ENCODE results near the gene G0S2. TPM values are rescaled to one million over a fixed set of nuclear protein-coding genes. Genes with fewer than 3 reads are reported as not detected.

G0S2 gene
- total and polyA plus RNA-seq, 4 donors = 9.6 to 347 (median 166) TPM

DNA sequence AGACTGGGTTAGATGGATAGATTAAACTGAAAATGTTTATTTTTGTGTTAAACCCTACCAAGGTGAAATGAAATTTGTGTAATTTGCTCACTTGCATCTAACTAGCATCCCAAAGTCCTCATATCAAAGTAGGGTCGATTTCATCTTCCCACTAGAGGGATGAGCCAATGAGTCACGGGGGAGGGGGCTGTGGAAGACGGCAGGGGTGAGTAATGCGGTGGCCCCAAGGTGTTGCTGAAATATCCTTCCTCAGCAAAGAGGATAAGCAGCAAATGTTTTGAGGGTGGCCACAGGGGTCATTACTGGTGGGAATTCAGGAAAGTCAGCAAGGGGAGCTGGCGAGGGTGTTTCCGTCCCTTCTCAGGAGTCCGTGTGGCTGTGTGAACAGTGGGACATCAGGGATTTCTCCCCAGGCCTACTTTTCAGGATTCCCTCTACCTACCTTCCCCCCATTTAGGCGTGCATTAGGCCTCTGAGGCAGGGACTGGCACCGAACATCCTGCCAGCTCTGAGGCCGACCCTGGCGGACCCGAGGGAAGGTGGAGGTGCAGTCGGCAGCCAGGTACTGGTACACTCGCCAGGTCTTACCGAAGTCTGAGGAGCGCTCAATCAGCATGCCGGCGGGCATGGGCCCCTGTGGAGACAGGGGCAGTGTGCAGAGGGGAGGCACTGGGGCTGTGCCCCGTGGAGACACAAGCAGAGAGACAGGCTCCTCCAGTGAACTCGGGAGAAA, 41.0 kb upstream of the G0S2 start:
- H3K9ac ChIP-seq (ENCODE audit: low read depth in 1 of 2, low read length in 2 of 2) = no peak overlapping the region
- peaks cover 0 to 4% (median 0%) of the 10 kb centered on the region in 4 donors for H3K4me1 ChIP-seq (ENCODE audit: control insufficient read depth in 4 of 4, insufficient read depth in 4 of 4, low read length in 3 of 4)
- WGBS = 90% methylated on average over 20 of the region's 20 CpGs
- no peaks in the 10 kb centered on the region for H3K27me3 ChIP-seq (ENCODE audit: control insufficient read depth in 4 of 4, insufficient read depth in 4 of 4, low read length in 3 of 4)
- no peaks in the 10 kb centered on the region for H3K36me3 ChIP-seq (ENCODE audit: control insufficient read depth in 4 of 4, insufficient read depth in 3 of 4, low read depth in 1 of 4, low read length in 3 of 4)
- DNase-seq (ENCODE audit: low spot score) = no peak
- H3K9me3 ChIP-seq (ENCODE audit: control insufficient read depth in 4 of 4, low read length in 3 of 4) = no peaks in the 10 kb centered on the region
- no peak overlapping the region for H3K27ac ChIP-seq (ENCODE audit: low read depth in 1 of 2, low read length in 2 of 2)
- TF ChIP-seq SP1 (IDR thresholded peaks at IDR 0.05) = no peak
- no peak overlapping the region for H3K4me3 ChIP-seq (ENCODE audit: low read depth in 1 of 3, low read length in 3 of 3)

DNA sequence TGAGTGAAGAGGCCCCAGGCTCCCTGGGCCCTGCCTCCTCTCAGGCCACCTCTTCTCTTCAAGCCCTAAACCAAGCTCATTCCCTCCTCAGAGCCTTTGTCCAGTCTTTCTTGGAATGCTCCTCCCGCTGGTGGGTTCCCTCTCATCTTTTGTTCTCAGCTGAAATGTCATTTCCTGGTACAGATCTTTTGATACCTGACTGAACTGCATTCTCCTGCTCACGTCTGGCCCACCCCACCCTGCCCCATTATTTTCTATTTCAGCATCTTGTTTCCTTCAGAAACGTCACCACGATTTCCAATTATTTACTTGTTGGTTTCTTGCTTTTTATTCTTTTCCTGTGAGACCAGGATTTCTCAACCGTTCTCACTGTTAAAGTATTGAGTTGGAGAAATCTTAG, 39.4 kb upstream of the G0S2 start:
- Histone ChIP-seq H3K4me3 (ENCODE audit: low read depth in 1 of 3, low read length in 3 of 3) (no peak overlapping the region), H3K27me3 (ENCODE audit: control insufficient read depth in 4 of 4, insufficient read depth in 4 of 4, low read length in 3 of 4) (no peaks in the 10 kb centered on the region), H3K27ac (ENCODE audit: low read depth in 1 of 2, low read length in 2 of 2) (no peak overlapping the region), H3K9ac (ENCODE audit: low read depth in 1 of 2, low read length in 2 of 2) (no peak overlapping the region), H3K4me1 (ENCODE audit: control insufficient read depth in 4 of 4, insufficient read depth in 4 of 4, low read length in 3 of 4) (peaks cover 0 to under 1% (median 0%) of the 10 kb centered on the region in 4 donors), H3K9me3 (ENCODE audit: control insufficient read depth in 4 of 4, low read length in 3 of 4) (no peaks in the 10 kb centered on the region), H3K36me3 (ENCODE audit: control insufficient read depth in 4 of 4, insufficient read depth in 3 of 4, low read depth in 1 of 4, low read length in 3 of 4) (no peaks in the 10 kb centered on the region)
- TF ChIP-seq, protein P1, sequence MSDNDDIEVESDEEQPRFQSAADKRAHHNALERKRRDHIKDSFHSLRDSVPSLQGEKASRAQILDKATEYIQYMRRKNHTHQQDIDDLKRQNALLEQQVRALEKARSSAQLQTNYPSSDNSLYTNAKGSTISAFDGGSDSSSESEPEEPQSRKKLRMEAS (IDR thresholded peaks at IDR 0.05) = no peak
- TF ChIP-seq ATF3 (IDR thresholded peaks at IDR 0.05) (no peak), HNF4A (conservative IDR thresholded peaks at IDR 0.05) (no peak)
- DNase-seq (ENCODE audit: low spot score) = no peak
- WGBS = 89% methylated on average over 5 of the region's 5 CpGs

GRCh38 chr1:209641832-209642172, 33.4 kb upstream of the G0S2 start:
- TF ChIP-seq RAD21 (IDR thresholded peaks at IDR 0.05) (peak in 1 of 2 donors; percentile 16), NR2F2 (IDR thresholded peaks at IDR 0.05) (peak; percentile 83), SP1 (IDR thresholded peaks at IDR 0.05) (peak; percentile 59), RXRA (IDR thresholded peaks at IDR 0.05) (peak; percentile 60), FOXA2 (IDR thresholded peaks at IDR 0.05) (no peak), FOXA1 (IDR thresholded peaks at IDR 0.05) (no peak), HNF4G (IDR thresholded peaks at IDR 0.05) (no peak)
- TF ChIP-seq, protein P1 (IDR thresholded peaks at IDR 0.05) = peak; percentile 19
- no peak for DNase-seq (ENCODE audit: low spot score)
- peaks cover 0 to 12% (median 10%) of the 10 kb centered on the region in 4 donors for H3K4me1 ChIP-seq (ENCODE audit: control insufficient read depth in 4 of 4, insufficient read depth in 4 of 4, low read length in 3 of 4)
- H3K27ac ChIP-seq (ENCODE audit: low read depth in 1 of 2, low read length in 2 of 2) = peak overlapping the region; percentile 34 to 49
- no peaks in the 10 kb centered on the region for H3K36me3 ChIP-seq (ENCODE audit: control insufficient read depth in 4 of 4, insufficient read depth in 3 of 4, low read depth in 1 of 4, low read length in 3 of 4)
- no peaks in the 10 kb centered on the region for H3K9me3 ChIP-seq (ENCODE audit: control insufficient read depth in 4 of 4, low read length in 3 of 4)
- 76% methylated on average over 5 of the region's 5 CpGs for WGBS
- no peak overlapping the region for H3K4me3 ChIP-seq (ENCODE audit: low read depth in 1 of 3, low read length in 3 of 3)
- no peak overlapping the region for H3K9ac ChIP-seq (ENCODE audit: low read depth in 1 of 2, low read length in 2 of 2)
- H3K27me3 ChIP-seq (ENCODE audit: control insufficient read depth in 4 of 4, insufficient read depth in 4 of 4, low read length in 3 of 4) = no peaks in the 10 kb centered on the region

GRCh38 chr1:209642816-209643215, 32.4 kb upstream of the G0S2 start:
- Histone ChIP-seq H3K27ac (ENCODE audit: low read depth in 1 of 2, low read length in 2 of 2) (peak overlapping the region; percentile 2 to 6), H3K36me3 (ENCODE audit: control insufficient read depth in 4 of 4, insufficient read depth in 3 of 4, low read depth in 1 of 4, low read length in 3 of 4) (no peaks in the 10 kb centered on the region), H3K27me3 (ENCODE audit: control insufficient read depth in 4 of 4, insufficient read depth in 4 of 4, low read length in 3 of 4) (no peaks in the 10 kb centered on the region), H3K9me3 (ENCODE audit: control insufficient read depth in 4 of 4, low read length in 3 of 4) (no peaks in the 10 kb centered on the region), H3K4me3 (ENCODE audit: low read depth in 1 of 3, low read length in 3 of 3) (no peak overlapping the region), H3K4me1 (ENCODE audit: control insufficient read depth in 4 of 4, insufficient read depth in 4 of 4, low read length in 3 of 4) (peaks cover 0 to 13% (median 11%) of the 10 kb centered on the region in 4 donors), H3K9ac (ENCODE audit: low read depth in 1 of 2, low read length in 2 of 2) (no peak overlapping the region)
- WGBS = 50% methylated on average over 3 of the region's 3 CpGs
- no peak for DNase-seq (ENCODE audit: low spot score)
- TF ChIP-seq SP1 (IDR thresholded peaks at IDR 0.05) (no peak), HNF4A (conservative IDR thresholded peaks at IDR 0.05) (no peak), GABPA (IDR thresholded peaks at IDR 0.05 in 1 of 2, conservative IDR thresholded peaks at IDR 0.05 in 1 of 2) (no peak), HNF4G (IDR thresholded peaks at IDR 0.05) (no peak), FOXA2 (IDR thresholded peaks at IDR 0.05) (no peak), TAF1 (conservative IDR thresholded peaks at IDR 0.05) (no peak), JUND (IDR thresholded peaks at IDR 0.05) (no peak), NR2F2 (IDR thresholded peaks at IDR 0.05) (no peak), ATF3 (IDR thresholded peaks at IDR 0.05) (no peak), FOXA1 (IDR thresholded peaks at IDR 0.05) (no peak)
- TF ChIP-seq, protein P2, sequence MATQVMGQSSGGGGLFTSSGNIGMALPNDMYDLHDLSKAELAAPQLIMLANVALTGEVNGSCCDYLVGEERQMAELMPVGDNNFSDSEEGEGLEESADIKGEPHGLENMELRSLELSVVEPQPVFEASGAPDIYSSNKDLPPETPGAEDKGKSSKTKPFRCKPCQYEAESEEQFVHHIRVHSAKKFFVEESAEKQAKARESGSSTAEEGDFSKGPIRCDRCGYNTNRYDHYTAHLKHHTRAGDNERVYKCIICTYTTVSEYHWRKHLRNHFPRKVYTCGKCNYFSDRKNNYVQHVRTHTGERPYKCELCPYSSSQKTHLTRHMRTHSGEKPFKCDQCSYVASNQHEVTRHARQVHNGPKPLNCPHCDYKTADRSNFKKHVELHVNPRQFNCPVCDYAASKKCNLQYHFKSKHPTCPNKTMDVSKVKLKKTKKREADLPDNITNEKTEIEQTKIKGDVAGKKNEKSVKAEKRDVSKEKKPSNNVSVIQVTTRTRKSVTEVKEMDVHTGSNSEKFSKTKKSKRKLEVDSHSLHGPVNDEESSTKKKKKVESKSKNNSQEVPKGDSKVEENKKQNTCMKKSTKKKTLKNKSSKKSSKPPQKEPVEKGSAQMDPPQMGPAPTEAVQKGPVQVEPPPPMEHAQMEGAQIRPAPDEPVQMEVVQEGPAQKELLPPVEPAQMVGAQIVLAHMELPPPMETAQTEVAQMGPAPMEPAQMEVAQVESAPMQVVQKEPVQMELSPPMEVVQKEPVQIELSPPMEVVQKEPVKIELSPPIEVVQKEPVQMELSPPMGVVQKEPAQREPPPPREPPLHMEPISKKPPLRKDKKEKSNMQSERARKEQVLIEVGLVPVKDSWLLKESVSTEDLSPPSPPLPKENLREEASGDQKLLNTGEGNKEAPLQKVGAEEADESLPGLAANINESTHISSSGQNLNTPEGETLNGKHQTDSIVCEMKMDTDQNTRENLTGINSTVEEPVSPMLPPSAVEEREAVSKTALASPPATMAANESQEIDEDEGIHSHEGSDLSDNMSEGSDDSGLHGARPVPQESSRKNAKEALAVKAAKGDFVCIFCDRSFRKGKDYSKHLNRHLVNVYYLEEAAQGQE (IDR thresholded peaks at IDR 0.05) = no peak
- TF ChIP-seq, protein P3, sequence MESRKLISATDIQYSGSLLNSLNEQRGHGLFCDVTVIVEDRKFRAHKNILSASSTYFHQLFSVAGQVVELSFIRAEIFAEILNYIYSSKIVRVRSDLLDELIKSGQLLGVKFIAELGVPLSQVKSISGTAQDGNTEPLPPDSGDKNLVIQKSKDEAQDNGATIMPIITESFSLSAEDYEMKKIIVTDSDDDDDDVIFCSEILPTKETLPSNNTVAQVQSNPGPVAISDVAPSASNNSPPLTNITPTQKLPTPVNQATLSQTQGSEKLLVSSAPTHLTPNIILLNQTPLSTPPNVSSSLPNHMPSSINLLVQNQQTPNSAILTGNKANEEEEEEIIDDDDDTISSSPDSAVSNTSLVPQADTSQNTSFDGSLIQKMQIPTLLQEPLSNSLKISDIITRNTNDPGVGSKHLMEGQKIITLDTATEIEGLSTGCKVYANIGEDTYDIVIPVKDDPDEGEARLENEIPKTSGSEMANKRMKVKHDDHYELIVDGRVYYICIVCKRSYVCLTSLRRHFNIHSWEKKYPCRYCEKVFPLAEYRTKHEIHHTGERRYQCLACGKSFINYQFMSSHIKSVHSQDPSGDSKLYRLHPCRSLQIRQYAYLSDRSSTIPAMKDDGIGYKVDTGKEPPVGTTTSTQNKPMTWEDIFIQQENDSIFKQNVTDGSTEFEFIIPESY (IDR thresholded peaks at IDR 0.05) = no peak
